ENCODE measurements around the gene UBC. TPM values are rescaled to one million over a fixed set of nuclear protein-coding genes. Genes with fewer than 3 reads are reported as not detected.
A peak's percentile ranks its signal among the peaks of the same experiment; 100 is the strongest.

Gene UBC
- total and polyA plus RNA-seq, 9 of the 15 experiments (the other 6 are each of a cell fraction or from before 2014, with no cell fraction given): 533 to 1,153 (median 813) TPM

DNA sequence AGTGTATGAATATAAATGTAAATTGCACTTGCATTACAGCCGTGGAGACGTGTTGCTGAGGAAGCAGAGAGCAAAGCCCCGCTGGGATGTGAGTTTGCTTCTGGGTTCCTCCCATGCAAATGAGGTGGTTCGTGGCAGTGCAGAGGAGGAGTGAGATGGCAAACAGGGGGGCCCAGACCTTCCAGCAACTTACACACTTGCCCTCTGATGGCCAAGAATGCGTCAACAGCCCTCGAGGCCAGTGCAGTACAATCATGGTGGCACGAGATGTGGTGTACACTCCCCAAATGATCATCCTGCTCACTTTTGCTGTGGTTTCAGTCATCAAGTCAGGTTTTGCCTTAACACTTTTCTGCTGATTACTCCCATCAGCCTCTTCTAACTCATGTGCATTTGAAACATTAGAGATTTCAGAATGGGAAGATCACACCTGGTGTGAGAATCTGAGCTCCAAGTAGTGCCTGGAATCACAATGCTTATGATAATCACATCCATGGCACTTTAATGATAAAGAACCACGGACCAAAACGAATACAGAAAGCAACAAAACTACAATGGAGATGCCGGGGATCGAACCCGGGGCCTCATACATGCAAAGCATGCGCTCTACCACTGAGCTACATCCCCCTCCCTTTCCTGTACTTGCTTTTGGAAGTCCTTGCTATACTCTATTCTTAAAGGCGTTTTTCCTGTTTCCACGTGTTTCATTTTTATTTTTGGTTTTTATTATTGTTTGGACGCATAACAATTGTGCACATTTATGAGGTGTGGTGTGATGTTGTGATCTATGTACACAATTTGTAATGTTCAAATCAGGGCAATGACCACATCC lies 7.0 kb upstream of the UBC start (continued):
- TF ChIP-seq, protein P1, sequence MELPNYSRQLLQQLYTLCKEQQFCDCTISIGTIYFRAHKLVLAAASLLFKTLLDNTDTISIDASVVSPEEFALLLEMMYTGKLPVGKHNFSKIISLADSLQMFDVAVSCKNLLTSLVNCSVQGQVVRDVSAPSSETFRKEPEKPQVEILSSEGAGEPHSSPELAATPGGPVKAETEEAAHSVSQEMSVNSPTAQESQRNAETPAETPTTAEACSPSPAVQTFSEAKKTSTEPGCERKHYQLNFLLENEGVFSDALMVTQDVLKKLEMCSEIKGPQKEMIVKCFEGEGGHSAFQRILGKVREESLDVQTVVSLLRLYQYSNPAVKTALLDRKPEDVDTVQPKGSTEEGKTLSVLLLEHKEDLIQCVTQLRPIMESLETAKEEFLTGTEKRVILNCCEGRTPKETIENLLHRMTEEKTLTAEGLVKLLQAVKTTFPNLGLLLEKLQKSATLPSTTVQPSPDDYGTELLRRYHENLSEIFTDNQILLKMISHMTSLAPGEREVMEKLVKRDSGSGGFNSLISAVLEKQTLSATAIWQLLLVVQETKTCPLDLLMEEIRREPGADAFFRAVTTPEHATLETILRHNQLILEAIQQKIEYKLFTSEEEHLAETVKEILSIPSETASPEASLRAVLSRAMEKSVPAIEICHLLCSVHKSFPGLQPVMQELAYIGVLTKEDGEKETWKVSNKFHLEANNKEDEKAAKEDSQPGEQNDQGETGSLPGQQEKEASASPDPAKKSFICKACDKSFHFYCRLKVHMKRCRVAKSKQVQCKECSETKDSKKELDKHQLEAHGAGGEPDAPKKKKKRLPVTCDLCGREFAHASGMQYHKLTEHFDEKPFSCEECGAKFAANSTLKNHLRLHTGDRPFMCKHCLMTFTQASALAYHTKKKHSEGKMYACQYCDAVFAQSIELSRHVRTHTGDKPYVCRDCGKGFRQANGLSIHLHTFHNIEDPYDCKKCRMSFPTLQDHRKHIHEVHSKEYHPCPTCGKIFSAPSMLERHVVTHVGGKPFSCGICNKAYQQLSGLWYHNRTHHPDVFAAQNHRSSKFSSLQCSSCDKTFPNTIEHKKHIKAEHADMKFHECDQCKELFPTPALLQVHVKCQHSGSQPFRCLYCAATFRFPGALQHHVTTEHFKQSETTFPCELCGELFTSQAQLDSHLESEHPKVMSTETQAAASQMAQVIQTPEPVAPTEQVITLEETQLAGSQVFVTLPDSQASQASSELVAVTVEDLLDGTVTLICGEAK (IDR thresholded peaks at IDR 0.05): peak; percentile 87
- TF ChIP-seq, protein P1 (CRISPR knock-in tag; IDR thresholded peaks at IDR 0.05): no peak
- no peak for TF ChIP-seq ZNF589 (CRISPR knock-in tag; IDR thresholded peaks at IDR 0.05; ENCODE audit: low read depth)
- TF ChIP-seq SMC3 (conservative IDR thresholded peaks at IDR 0.05; ENCODE audit: insufficient read depth, low read depth, low read length): no peak
- no peak for TF ChIP-seq NCOA4 (IDR thresholded peaks at IDR 0.05; ENCODE audit: partially characterized antibody)
- TF ChIP-seq CAMTA2 (CRISPR knock-in tag; conservative IDR thresholded peaks at IDR 0.05): peak; percentile 80; the same call in 1 of the 2 replicates
- TF ChIP-seq RNF2 (IDR thresholded peaks at IDR 0.05): no peak
- TF ChIP-seq CREBBP (IDR thresholded peaks at IDR 0.05; ENCODE audit: low read depth, low read length): no peak
- TF ChIP-seq PHF8 (IDR thresholded peaks at IDR 0.05; ENCODE audit: borderline replicate concordance, low read length): peak; percentile 21; the same call in 1 of the 2 replicates
- TF ChIP-seq KLF13 (tag; IDR thresholded peaks at IDR 0.05; ENCODE audit: borderline replicate concordance, low read depth): no peak
- no peak for TF ChIP-seq ZNF507 (tag; conservative IDR thresholded peaks at IDR 0.05)
- TF ChIP-seq TEAD2 (tag; IDR thresholded peaks at IDR 0.05): no peak
- TF ChIP-seq SETDB1 (IDR thresholded peaks at IDR 0.05; ENCODE audit: low read length): no peak
- no peak for TF ChIP-seq ZNF561 (CRISPR knock-in tag; conservative IDR thresholded peaks at IDR 0.05)
- TF ChIP-seq ZNF3 (CRISPR knock-in tag; IDR thresholded peaks at IDR 0.05): 0 out of 2 replicates have a peak, but pooled peaks have one; percentile 40
- TF ChIP-seq ZNF75A (CRISPR knock-in tag; IDR thresholded peaks at IDR 0.05): no peak
- TF ChIP-seq SRSF3 (IDR thresholded peaks at IDR 0.05; ENCODE audit: insufficient read depth, low read length): no peak
- TF ChIP-seq ZBTB1 (CRISPR knock-in tag; IDR thresholded peaks at IDR 0.05; ENCODE audit: borderline replicate concordance, low read depth): no peak
- TF ChIP-seq HSF4 (CRISPR knock-in tag; IDR thresholded peaks at IDR 0.05; ENCODE audit: borderline replicate concordance): no peak

Data from K562 (cell line).